Measurements from ENCODE around the gene ARMC2.
A peak's percentile ranks its signal among the peaks of the same experiment; 100 is the strongest.
"Not testable (repeated sequence)": the region's sequence is repeated elsewhere in the genome, so short reads cannot be mapped to it uniquely, and the experiment has no call there.

ARMC2 gene

DNA sequence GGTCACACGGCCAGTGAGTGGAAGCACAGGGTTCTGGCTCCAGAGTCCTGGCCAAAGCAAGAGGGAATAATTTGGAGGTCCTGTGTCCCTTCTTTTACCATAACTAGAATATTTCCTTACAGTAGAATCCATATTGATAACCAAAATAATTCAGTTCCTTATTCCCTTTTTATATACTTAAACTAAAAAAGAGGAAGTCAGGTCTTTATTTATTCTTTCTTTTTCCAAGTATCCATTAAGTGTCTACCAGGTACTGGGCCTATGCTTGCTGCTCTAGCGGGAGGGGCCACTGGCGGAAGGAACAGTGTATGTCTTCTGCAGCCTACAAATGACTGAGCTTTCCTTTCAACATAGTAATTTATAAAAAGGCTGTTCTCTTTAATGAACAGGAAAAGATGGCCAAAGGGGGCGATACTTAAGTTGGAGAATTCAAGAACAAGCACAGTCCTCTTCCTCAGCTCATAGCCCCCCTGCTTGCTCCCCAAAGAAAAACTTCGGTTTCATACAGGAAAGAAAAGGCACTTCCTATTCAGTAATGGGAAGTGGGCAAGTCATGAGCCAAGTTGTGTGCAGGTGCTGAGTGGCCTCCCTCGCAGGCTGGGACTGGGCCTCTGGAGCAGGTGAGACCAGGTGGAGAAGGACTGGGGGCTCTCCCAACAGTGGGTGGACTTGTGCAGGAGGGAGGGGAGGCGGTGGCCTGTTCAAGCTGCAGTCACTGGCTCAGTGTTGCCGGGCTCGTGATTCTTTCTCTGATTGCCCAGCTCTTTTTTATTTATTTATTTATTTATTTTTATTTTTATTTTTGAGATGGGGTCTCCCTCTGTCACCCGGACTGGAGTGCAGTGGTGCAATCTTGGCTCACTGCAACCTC is 110.9 kb downstream of the ARMC2 start:
- no peaks in the 10 kb centered on the region for H3K9me3 Mint-ChIP-seq
- H3K27ac Mint-ChIP-seq: no peak overlapping the region
- peaks cover 18% of the 10 kb centered on the region for H3K4me1 Mint-ChIP-seq
- DNase-seq (no peak), ATAC-seq (no peak)
- H3K27me3 Mint-ChIP-seq: no peaks in the 10 kb centered on the region
- H3K4me3 Mint-ChIP-seq: no peak overlapping the region
- H3K36me3 Mint-ChIP-seq (ENCODE audit: low read depth): no peaks in the 10 kb centered on the region

DNA sequence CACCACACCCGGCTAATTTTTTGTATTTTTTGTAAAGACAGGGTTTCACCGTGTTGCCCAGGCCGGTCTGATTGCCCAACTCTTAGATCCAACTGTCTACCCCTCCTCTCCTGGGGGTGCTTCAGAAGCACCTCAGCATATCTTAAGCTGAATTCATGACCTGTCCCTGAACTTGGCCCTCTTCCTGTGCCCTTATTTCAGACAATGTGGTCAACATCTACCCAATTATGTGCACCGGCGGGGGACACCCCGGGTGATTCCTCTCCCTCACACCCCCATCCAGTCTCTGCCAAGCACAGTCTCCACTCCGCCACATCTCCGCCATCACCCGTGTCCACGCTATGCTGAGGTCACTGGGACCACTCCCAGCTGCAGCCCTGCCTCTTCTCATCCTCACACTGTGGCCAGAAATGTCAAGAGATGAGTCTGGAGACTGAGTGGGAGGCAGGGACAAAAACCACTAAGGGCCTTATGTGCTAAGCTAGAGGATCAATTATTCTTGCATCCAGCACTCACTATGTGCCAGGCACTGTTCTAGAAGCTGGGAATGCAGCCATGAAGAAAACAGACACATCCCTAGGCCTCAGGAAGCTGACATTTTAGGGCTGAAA is 111.9 kb downstream of the ARMC2 start:
- ATAC-seq (peak; percentile 44), DNase-seq (no peak)
- Mint-ChIP-seq H3K27ac (peak overlapping the region; percentile 69), H3K4me1 (peaks cover 16% of the 10 kb centered on the region), H3K36me3 (ENCODE audit: low read depth) (no peaks in the 10 kb centered on the region), H3K4me3 (no peak overlapping the region), H3K27me3 (no peaks in the 10 kb centered on the region), H3K9me3 (no peaks in the 10 kb centered on the region)

DNA sequence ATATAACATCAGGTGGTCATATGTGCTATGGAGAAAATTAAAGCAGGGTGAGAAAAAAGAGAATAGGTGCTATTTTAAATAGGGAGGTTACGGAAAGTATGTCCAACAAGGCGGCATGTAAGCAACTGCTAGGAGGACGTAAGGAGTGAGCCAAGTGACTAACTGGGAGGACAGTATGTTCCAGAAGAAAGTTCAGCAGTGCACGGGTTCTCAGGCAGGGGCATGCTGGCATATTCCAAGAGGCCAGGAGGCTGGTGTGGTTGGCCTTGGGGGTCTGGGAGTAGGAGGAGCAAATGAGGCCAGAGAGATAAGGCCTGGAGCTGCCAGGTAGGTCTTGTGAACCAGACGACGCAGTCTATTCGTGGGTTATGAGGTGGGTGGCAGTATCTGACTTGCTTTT is 112.4 kb downstream of the ARMC2 start:
- Mint-ChIP-seq H3K36me3 (ENCODE audit: low read depth) (no peaks in the 10 kb centered on the region), H3K27me3 (no peaks in the 10 kb centered on the region), H3K4me1 (peaks cover 12% of the 10 kb centered on the region), H3K9me3 (no peaks in the 10 kb centered on the region), H3K27ac (no peak overlapping the region), H3K4me3 (no peak overlapping the region)
- no peak for DNase-seq
- no peak for ATAC-seq

DNA sequence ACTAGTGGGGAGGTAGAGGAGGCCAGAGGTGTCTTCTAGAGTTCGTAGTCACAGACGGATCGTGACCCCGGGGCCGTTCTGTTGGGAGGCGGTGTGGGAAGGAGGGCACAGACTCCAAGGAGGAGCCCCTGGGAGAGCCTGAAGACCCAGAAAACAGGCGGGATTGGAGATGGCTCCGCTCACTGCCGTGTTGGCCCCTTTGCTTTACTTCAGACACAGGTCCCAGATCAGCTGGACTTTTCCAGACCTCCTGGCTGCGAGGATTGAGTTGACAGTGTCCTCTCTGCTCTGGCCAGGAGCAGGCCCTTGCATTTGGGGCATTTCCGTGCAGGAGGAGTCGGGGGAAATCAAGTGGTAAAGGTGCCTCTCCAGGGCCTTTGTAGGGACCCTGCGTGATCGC is 112.9 kb downstream of the ARMC2 start:
- no peaks in the 10 kb centered on the region for H3K36me3 Mint-ChIP-seq (ENCODE audit: low read depth)

DNA sequence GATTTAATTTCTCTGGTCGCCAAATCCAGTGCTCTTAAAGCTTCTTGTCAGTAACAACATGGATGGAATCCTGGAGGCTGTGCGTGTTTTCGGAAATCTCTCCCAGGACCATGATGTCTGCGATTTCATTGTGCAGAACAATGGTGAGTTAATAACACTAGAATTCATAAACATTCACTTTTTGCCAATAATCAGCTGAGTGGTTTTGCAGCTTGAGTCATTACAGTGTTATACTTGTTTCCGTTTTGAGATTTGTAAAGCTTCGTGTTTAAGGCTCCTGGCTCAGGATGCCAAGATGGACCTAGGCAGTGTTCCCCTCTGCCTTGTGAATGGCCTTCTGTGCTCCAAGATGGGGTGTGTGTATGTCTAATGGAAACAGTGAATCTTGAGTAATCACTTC is 113.8 kb downstream of the ARMC2 start:
- Mint-ChIP-seq H3K9me3 (no peaks in the 10 kb centered on the region), H3K27ac (no peak overlapping the region), H3K27me3 (no peaks in the 10 kb centered on the region), H3K4me3 (no peak overlapping the region), H3K4me1 (peaks cover 15% of the 10 kb centered on the region), H3K36me3 (ENCODE audit: low read depth) (no peaks in the 10 kb centered on the region)
- no peak for DNase-seq
- no peak for ATAC-seq

More for the DNA sequence above, 112.9 kb downstream of the ARMC2 start:
- no peak overlapping the region for H3K27ac Mint-ChIP-seq
- no peaks in the 10 kb centered on the region for H3K9me3 Mint-ChIP-seq
- DNase-seq: no peak
- peaks cover 9% of the 10 kb centered on the region for H3K4me1 Mint-ChIP-seq
- H3K27me3 Mint-ChIP-seq: no peaks in the 10 kb centered on the region
- ATAC-seq: no peak
- H3K4me3 Mint-ChIP-seq: no peak overlapping the region

DNA sequence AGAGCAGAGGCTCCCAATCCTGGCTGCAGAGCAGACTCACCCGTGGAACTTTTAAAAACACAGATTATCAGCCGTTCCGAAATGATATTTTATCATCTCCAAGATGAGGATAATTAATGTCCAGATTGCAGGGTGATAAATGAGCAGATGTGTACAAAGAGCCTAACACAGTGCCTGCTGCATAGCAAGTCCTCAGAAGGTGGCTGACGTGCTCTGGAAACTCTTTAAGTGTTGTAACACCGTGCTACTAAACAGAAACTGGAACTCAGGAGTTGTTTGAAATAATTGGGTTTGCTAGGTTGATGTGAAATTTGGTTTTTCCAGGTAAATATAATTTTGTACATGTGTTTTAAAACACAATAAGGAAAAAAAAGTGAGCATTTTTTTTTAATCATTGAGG is 118.0 kb downstream of the ARMC2 start:
- Mint-ChIP-seq H3K9me3 (no peaks in the 10 kb centered on the region), H3K27ac (no peak overlapping the region), H3K36me3 (ENCODE audit: low read depth) (no peaks in the 10 kb centered on the region), H3K27me3 (no peaks in the 10 kb centered on the region), H3K4me3 (no peak overlapping the region), H3K4me1 (peaks cover 8% of the 10 kb centered on the region)
- ATAC-seq (no peak), DNase-seq (no peak)

DNA sequence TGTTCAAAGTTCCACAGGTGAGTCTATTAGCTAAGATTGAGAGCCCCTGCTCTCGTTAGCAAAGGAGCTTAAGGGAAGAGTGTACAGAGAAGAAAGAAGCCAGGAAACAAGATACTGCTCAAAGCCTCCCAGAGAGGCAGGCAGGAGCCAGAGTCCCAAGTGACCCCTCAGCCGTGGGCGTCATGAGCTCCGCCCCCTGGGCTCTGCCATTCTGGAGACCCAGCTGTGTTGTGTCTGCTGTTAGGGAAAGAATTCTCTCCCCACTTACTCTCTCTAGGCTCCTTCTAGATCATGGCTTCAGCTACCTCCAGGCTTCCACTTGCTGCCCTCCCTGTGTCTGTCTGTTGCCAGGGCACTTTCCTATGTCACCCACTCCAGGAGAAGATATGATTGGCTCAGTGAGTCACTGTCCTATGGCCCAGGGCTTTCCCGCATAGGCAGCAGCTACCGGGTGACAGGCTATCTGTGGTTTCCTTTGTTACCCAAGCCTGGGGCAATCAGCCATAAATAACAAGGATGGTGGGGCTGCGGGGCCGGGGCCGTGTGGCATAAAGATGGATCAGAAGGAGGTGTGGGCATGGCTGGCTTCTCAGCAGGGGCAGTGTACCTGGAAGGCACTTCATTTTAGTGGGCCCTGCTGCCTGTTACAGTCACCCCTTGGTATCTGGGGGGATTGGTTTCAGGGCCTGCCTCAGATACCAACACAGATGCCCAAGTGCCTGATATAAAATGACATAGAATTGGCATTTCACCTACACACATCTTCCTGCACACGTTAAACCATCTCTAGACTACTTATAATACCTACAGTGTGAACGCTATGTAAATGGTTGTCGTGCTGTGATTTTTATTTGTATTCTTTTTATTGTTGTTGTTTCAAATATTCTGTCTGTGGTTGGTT is 118.9 kb downstream of the ARMC2 start:
- Mint-ChIP-seq H3K4me1 (peaks cover 8% of the 10 kb centered on the region), H3K27me3 (no peaks in the 10 kb centered on the region), H3K27ac (no peak overlapping the region), H3K9me3 (no peaks in the 10 kb centered on the region), H3K4me3 (no peak overlapping the region), H3K36me3 (ENCODE audit: low read depth) (no peaks in the 10 kb centered on the region)
- ATAC-seq (peak; percentile 92), DNase-seq (no peak)

DNA sequence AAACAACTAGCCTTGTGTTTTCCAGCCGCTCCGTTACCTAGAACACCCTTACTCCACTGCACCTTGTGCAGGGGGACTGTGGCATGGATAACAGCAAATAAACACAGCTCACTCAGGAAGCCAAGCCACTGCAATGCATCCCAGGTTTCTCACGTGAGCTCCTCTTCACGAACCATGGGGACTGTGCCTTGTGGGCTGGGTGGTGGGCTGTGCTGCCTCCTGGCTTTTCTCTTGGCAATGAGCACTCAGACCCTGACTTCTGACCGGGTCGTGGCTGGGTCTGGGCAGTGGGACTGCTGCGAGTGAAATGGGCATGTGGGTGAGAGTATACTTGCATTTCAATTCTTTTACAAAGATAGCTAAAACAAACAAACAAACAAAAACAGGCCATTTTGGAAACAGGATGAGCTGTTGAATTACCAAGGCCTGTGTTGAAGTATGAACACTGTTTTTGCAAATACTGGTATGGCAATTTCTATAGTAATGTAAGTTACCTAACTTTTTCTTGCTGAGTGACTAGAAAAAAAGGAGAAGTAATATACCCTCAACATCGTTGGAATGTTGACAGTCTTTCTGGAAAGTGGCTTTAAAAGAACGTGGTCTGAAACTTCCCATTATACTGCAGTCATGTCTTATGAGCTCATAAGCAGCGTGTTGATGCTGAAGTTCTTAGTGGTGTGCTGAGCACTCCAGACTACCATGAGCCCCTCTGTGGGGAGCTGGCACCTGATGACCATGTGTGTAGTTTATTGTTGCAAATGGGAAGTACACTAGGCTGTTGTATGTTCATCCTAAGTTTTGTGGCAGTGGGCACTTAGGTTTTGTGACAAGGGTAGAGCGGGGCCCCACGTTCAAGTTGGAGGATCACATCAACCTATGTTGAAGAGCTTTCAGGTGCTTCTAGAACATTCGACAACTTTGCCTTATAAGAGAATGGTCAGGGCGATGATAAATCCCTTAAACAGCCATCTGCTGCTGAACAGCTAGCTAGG is 120.4 kb downstream of the ARMC2 start:
- no peaks in the 10 kb centered on the region for H3K9me3 Mint-ChIP-seq
- no peak overlapping the region for H3K4me3 Mint-ChIP-seq
- no peaks in the 10 kb centered on the region for H3K36me3 Mint-ChIP-seq (ENCODE audit: low read depth)
- peaks cover 8% of the 10 kb centered on the region for H3K4me1 Mint-ChIP-seq
- ATAC-seq (no peak), DNase-seq (no peak)
- H3K27me3 Mint-ChIP-seq: no peaks in the 10 kb centered on the region
- no peak overlapping the region for H3K27ac Mint-ChIP-seq

DNA sequence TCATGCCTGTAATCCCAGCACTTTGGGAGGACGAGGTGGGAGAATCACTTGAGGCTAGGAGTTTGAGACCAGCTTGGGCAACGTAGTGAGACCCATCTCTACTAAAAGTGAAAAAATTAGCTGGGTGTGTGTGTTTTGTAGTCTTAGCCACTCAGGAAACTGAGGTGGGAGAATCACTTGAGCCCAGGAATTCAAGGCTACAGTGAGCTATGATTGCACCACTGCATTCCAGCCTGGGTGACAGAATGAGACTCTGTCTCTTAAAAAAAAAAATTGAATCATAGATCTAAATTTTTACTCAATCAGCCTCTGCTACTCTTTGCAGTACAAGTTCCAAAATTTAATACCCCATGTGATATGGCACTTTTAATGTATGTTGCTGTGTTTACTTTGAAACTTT is 121.6 kb downstream of the ARMC2 start:
- no peak for DNase-seq
- no peak overlapping the region for H3K27ac Mint-ChIP-seq
- no peaks in the 10 kb centered on the region for H3K9me3 Mint-ChIP-seq
- no peaks in the 10 kb centered on the region for H3K27me3 Mint-ChIP-seq
- no peak overlapping the region for H3K4me3 Mint-ChIP-seq
- no peak for ATAC-seq
- H3K36me3 Mint-ChIP-seq (ENCODE audit: low read depth): no peaks in the 10 kb centered on the region
- peaks cover 8% of the 10 kb centered on the region for H3K4me1 Mint-ChIP-seq

DNA sequence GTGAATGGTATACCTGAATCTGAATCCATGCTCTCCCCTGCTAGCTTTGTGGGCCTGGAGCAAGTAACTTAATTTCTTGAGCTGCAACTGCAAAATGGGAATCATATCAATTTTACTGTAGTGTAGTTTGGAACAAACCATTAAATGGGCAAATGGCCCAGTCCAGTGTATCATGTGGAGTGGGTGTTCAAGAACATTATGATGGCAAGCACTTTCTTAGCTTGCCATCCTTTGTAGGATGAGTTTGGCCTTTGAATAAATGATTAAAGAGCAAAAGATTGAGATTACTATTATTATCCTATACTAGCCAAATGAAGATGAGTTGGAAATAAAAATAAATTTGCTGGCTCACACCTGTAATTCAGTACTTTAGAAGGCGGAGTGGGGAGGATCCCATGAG is 126.0 kb downstream of the ARMC2 start:
- Mint-ChIP-seq H3K36me3 (ENCODE audit: low read depth) (no peaks in the 10 kb centered on the region), H3K4me3 (no peak overlapping the region), H3K9me3 (peaks cover 18% of the 10 kb centered on the region), H3K27me3 (no peaks in the 10 kb centered on the region), H3K4me1 (no peaks in the 10 kb centered on the region), H3K27ac (no peak overlapping the region)
- DNase-seq (no peak), ATAC-seq (no peak)

DNA sequence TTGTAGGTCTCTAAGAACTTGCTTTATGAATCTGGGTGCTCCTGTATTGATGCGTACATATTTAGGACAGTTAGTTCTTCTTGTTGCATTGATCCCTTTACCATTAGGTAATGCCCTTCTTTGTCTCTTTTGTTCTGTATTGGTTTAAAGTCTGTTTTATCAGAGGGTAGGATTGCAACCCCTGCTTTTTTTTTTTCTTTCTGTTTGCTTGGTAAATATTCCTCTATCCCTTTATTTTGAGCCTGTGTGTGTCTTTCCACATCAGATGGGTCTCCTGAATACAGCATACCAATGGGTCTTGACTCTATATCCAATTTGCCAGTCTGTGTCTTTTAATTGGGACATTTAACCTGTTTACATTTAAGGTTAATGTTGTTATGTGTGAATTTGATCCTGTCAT is 130.4 kb downstream of the ARMC2 start:
- H3K9me3 Mint-ChIP-seq: peaks cover 47% of the 10 kb centered on the region
- not testable (repeated sequence) for H3K27ac Mint-ChIP-seq, H3K4me1 Mint-ChIP-seq, ATAC-seq, DNase-seq, H3K27me3 Mint-ChIP-seq, H3K4me3 Mint-ChIP-seq
- peaks cover 17% of the 10 kb centered on the region for H3K36me3 Mint-ChIP-seq (ENCODE audit: low read depth)

DNA sequence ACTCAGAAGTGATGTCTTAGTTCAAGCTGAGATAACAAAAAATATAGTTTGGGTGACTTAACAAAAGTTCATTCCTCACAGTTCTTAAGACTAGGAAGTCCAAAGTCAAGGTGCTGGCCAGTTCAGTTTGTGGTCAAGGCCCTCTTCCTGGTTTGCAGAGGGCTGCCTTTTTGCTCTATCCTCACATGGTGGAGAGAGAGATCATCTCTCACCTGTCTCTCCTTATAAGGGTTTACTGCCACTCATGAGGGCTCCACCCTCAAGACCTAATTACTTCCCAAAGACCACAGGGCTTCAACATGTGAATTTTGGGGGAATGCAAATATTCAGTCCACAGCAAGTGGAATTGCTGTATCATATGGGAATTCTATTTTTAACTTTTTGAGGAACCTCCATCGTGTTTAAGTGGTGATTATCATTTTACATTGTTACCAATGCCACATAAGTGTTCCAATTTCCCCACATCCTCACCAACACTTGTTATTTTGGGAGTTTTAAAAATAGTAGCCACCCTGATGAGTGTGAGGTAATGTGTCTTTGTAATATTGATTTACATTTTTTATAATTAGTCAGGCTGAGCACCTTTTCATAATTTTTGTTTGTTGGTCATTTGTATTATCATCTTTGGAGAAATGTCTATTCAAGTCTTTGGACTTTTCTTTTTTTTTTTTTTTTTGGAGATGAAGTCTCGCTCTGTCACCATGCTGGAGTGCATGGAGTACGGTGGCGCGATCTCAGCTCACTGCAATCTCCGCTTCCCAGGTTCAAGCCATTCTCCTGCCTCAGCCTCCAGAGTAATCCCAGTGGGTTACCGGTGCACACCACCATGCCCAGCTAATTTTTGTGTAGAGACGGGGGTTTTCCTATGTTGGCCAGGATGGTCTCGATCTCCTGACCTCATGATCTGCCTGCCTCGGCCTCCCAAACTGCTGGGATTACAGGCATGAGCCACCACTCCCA is 134.2 kb downstream of the ARMC2 start:
- Mint-ChIP-seq H3K27me3 (no peaks in the 10 kb centered on the region), H3K4me3 (no peak overlapping the region), H3K9me3 (peaks cover 46% of the 10 kb centered on the region), H3K4me1 (no peaks in the 10 kb centered on the region), H3K36me3 (ENCODE audit: low read depth) (peaks cover 17% of the 10 kb centered on the region), H3K27ac (no peak overlapping the region)
- ATAC-seq (no peak), DNase-seq (no peak)

DNA sequence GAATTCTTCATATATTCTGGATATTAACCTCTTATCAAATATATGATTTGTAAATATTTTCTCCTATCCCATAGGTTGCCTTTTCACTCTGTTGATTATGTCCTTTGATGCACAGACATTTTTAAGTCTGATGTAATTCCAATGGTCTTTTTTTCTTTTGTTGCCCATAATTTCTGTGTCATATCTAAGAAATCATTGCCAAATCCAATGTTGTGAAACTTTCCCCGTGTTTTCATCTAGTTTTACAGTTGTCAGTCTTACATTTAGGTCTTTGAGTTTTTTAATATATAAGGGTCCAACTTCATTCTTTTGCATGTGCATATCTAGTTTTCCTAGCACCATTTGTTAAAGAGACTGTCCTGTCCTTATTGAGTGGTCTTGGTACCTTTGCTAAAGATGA is 134.9 kb downstream of the ARMC2 start:
- ATAC-seq (no peak), DNase-seq (no peak)
- H3K27me3 Mint-ChIP-seq: no peaks in the 10 kb centered on the region
- no peak overlapping the region for H3K4me3 Mint-ChIP-seq
- H3K27ac Mint-ChIP-seq: no peak overlapping the region
- H3K9me3 Mint-ChIP-seq: peaks cover 39% of the 10 kb centered on the region
- H3K4me1 Mint-ChIP-seq: no peaks in the 10 kb centered on the region
- H3K36me3 Mint-ChIP-seq (ENCODE audit: low read depth): peaks cover 17% of the 10 kb centered on the region

Measured in activated naive CD8-positive, alpha-beta T cell treated with anti-CD3 and anti-CD28 coated beads, Interleukin-2, amount 50 U/mL, for 24 hours (primary cell).